ENCODE data around the gene CEP170.

Gene CEP170

DNA sequence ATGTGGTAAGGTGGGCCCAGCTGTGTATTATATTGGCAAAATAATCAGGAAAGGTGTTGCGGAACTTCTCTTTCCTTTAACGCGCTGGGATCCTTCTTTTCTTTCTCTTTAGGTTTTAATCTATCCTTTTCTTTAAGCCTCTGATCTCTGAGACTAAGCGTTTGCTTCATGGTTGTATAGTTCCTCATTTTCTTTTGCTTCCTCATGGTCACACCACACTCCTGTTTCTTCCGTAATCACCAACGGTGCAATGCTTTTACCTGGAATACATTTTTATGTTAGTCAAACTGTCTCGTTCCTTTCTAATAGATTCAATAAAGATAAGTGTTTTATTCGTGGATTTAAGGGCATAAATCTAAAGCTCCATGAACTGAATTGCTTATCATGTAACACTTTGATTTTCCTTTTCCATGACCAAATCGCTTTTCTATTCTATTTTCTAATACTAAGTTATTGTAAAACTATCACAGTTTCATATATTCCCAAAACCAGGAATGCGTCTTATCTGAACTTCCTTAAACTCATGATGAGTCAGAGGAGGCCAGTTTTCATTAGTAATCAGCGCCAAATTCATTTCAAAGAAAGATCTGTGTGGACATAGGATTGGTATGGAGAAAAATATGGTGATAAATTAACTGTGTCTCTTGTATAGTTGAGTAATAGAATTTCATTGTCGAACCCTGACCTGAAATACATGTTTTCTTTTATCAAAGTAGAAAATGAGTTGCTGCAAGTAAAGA lies 13.0 kb upstream of the CEP170 start:
- no peak for DNase-seq (ENCODE audit: low spot score)

DNA sequence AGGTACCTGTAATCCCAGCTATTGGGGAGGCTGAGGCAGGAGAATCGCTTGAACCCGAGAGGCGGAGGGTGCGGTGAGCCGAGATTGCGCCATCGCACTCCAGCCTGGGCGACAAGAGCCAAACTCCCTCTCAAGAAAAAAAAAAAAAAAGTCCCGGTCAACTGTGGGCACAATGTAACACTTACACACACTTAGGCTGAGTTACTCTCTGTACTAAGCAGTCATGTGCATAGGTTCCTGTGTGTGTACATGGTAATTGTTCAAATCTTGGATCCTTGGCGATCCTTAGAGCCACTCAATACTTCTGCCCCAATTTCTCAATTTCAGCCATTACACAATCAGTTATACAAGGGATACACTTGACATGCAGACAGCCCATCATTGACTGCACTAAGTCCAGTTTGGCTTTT lies 12.4 kb upstream of the CEP170 start:
- DNase-seq (ENCODE audit: low spot score), result no peak

DNA sequence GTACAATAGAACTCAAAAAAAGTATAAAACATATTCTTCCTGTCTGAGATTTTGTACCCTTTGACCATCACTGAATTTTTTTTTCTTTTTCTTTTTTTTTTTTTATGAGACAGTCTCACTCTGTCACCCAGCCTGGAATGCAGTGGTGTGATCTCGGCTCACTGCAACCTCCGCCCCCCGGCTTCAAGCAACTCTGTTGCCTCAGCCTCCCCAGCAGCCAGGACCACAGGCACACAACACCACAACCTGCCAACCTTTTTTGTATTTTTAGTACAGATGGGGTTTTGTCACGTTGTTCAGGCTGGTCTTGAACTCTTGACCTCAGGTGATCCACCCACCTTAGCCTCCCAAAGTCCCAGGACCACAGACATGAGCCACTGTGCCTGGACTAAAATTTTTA lies 11.2 kb upstream of the CEP170 start:
- DNase-seq (ENCODE audit: low spot score), result no peak

DNA sequence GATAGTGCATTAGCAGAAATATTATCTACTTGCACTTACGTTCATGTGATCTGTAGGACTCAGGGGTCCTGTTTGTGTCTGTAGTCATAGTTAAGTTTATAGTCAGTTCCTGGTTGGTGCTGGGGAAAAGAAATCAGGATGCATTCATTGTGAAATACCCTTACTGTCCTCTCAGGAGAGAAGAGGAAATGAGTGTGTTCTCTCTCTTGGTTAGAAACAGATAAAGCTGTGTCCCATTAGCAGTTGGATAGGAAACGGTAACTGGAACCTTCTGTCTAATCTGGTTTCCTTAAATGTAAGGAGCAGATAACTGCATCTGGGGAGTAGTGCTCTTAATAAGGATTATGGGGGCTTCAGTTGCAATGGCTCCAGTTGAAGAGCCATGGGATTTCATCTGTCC lies 9.6 kb upstream of the CEP170 start:
- no peak for DNase-seq (ENCODE audit: low spot score)

DNA sequence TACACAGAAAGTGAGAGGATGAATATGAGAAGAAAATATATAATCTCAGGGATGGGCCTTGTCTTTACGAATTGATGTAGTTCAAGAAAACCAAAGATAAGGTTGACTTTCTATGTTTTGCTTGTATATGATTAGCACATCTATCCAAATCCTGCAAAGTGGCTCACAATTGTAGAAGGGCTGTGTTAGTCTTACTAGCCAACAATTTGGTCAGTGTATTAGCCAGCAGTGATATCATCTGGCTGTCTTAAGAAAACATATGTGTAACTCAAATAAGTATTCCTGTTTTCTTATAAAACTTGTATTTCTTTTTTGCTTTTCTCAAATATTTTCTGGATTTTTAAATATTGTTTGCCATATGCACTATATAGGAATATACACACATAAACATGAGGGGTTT lies 6.3 kb upstream of the CEP170 start:
- DNase-seq (ENCODE audit: low spot score), result no peak

DNA sequence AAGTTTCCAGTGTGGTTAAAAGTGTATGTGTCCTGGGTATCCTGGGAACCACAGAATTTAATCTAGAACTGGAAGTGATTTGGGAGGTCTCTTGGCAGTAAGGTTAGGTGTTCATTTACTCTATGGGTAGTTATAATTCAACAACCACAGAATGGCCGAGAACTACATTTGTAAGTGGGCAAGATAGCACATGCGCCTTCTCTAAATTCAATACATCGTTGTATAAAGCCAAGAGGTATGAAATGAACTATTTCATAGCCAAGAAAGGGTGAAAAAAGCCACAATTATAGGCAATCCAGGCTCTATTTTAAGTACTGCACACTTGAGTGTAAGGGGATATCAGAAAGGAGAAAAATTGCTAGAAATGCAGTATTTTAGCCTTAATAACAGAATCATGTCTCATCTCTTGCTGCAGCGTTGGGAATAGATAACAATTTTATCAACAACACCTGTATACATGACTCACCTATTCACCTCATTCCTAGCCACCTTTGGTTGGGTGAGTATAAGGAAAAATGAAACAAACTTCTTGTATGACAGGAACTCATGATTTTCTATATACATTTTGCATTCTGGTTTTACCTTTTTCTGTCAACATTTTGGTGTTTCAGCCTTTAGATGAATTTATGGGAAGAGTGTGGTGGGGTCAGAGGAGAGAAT lies 5.3 kb upstream of the CEP170 start:
- DNase-seq (ENCODE audit: low spot score), result no peak

DNA sequence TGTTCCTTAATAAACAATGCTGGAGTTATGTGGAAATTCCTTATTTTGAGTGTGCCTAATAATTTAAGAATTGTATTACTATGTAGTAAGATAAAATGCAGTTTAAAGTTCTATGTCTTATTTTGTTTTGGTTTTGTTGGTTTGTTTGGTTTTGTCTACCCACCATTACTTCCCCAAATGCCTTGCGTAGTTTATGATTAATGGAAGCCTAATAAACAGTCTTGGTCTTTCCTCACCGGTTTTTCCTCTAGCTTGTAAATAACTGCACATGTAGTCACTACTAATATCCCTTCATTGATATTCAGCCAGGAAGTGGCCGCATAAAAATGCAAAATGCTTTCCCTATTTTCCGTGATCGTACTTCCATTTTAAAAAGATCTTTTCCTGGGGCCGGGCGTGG lies 3.6 kb upstream of the CEP170 start:
- DNase-seq (ENCODE audit: low spot score), result no peak

DNA sequence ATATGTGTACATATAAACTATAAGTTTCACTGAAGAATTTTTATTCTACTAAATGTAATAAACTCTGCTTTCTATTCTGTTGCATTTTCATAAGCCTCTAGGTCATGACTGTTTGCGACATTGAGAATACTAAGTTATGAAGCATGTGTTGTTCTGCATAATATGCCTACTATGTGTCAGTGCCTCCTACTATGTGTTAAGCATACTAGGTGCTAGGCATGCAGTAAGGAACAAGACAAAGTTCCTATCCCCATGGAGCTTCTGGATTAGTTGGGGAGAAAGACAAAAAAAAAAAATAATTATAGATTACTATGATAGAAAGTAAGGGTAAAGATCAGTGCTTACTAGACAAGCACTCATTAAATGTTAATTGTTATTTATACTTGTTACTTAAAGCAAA lies 2.1 kb upstream of the CEP170 start:
- DNase-seq (ENCODE audit: low spot score), result no peak

DNA sequence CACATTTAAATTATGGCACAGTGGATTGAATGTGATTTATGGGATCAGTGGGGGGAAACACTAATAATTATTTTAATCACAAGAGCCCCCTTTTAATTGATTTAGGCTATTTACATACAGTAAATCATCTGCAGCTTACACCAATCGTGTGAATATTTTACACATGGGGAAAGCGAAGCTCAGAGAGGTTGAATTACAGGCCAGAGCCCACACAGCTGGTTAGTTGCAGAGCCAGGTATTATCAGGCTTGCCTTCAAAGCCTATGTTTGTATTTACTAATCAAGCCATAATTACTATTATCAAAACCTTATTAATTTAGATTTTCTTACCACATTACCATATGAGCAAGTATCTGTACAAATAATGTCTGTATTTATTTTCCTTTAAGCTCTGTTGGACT lies 1.5 kb upstream of the CEP170 start:
- DNase-seq (ENCODE audit: low spot score), result no peak

DNA sequence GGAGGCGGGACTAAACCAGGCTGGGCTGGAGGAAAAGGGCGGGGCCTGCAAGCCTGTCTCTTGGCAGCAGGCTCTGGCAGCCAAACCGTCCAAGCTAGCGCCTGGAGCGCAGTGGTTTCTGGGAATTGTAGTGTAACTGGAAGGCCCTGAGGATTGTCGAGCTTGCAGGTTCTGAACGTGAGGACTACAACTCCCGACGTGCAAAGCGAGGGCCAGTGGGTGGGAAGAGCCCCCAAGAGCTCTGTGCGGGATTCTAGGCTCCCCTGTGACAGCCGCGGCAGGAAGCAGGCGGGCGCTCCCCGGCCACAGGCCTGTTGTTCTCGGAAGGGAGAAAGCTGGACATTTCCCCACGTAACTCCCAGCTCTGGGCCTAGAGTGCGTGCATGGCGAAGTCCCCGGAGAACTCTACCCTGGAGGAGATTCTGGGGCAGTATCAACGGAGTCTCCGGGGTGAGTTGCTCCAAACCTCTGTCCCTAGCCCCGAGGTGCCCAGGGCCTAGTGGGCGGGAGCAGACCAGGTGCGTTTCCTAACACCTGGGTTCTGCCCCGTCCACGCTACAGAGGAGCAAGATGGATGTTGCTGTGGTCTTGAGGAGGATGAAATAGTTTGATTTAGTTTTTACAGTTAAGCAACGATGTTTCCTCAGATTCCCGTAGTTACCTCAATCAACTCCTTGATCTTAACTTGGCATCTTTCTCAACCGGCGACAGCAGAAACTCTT lies 871 bp upstream of the CEP170 start, which contains the start of gene SDCCAG8:
Gene SDCCAG8 (plus strand): TSS at position 251 of the 722 bp plus-strand sequence. CDS start 133 bp downstream, at position 384.
- DNase-seq (ENCODE audit: low spot score), result peak; percentile 9

DNA sequence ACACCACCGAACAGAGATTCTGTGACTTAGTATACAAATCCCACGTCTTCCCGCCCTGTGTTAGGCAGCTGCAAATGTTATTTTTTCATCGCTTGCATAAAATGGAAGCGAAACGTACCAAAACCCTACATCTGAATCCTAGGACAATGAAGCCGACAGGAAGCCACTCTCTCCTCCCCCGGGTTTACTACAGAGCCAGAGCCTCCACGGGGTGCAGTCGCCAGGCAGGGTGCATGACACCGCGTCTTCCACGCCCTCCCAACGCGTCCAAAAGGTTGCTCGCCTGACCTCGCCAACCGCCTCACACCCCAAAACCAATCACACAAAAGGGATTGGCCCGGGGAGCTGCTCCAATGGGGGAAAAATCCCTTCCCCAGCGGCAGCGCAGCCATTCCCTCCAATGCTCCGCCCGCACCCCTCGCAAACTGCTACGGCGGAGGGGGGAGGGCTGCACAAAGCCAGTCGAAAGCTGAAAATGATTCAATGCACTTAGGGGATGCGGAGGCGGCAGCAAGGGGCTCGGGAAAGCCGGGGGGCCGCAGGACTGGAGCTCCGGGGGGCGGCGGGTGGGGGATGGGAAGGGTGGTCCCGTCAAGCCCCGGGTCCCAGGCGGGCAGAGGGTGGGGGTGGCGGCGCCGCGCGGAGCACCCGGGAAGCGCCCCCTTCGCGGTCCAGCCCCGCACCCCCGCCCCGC lies 701 bp downstream of the CEP170 start:
- no peak for DNase-seq (ENCODE audit: low spot score)

DNA sequence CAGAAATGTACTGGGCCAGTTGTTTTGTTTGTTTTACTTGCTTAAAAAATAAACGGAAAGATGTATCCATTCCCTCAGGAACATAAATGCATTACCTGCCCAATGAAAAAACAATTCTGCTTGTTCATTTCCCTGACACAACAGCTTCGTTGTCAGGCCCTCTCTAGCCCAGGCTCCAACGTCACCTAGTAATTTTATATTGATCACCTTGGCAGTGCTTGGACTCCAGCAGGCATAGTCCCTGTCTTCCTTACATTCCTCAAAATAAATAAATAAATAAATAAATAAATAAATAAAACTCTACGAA lies 1.2 kb downstream of the CEP170 start:
- no peak for DNase-seq (ENCODE audit: low spot score)

DNA sequence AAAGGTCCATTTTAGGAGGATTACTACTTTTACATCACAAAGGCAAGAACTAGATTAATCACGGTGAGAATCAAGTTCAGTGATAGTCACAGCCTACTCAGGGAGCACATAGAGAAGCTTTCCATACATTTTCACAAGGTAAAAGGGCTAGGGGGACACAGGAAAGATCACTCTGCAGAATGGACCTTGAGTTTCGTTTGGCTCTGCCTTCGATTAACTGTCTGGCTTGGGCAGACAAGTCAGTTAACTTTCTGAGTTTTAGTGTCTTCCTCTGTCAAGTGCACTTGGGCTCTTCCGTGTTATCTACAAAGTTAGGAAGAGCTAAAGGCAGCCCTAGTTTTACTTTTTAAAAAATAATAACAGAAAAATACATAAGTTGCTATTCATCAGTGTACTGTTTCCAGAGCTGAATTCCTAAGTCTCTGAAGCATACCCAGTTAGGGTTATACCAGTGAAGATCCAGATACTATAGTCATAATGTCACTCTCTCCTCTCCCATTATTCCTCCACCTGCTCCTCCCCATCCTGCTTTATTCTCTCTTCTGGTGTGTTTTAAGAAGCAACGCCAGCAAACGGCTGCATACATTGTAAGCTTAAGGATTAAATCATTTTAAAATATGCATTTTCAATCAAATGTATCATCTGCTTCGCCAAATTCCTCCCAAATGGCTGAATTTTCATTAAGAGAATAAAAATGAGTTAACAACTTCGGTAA lies 1.7 kb downstream of the CEP170 start:
- no peak for DNase-seq (ENCODE audit: low spot score)

DNA sequence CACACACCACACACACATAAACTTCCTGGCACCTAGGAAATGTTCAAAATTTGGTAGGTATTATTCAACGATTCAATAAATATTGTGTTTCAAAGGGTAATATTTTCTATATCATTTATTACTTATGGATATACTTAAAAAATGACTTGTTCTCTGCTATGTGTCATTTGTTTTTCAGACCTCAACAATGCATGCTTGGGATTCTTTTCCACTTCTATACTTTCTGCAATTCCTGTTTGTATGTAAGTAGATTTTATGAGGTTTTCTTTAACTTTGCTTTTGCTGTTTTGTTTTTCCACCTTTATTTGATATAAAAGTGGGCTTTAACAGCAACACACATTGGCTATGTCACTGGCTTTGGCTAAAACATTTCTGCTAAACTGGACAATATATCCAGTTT lies 3.5 kb downstream of the CEP170 start:
- DNase-seq (ENCODE audit: low spot score), result no peak

DNA sequence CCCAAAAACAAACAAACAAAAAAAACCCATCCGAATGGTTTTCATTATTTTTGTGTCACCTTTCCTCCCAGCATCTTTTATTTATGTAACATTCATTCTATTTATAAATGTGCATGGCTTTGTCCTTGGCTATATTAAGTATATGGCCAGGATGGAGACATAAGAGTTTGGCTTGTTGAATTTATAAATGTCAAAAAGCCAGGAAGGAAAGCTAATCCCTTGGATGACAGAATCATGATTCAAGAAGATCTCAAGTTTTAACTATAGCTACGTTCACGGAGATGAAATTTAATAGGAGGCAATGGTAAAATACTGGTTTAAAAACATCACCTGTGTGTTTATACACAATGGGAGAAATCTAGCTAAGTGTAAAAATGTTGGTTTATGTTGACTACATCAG lies 5.0 kb downstream of the CEP170 start:
- DNase-seq (ENCODE audit: low spot score), result no peak

DNA sequence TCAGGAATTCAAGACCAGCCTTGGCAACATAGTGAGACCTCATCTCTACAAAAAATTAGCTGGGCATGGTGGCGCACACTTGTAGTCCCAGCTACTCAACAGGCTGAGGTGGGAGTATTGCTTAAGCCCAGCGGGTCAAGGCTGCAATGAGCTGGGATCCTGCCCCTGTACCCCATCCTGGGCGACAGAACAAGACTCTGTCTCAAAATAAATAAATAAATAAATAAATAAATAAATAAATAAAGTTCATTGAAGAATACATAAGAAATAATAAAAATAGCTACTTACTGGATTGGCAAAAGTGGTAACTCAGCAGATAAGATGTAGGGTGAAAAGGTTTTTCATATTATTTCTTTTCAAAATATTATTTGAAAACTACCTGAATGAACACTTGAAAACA lies 5.9 kb downstream of the CEP170 start:
- no peak for DNase-seq (ENCODE audit: low spot score)

DNA sequence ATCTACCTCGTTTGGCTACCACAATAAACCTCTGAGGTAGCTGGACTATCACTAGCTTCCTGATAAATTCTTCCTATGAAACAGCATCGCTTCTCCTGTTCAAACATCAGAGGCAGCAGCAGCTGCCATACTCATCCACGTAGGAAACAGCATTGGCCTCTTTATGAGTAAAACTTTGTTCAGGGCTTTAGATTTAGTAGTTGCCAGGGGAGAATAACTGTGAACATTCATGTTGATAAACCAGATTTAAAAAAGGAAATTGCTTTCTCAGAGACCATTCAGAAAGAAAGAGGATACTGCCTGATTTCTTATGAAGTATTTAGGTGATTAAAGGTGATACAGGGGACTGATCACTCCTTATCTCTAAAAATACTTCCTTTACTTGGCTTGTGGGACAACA lies 7.2 kb downstream of the CEP170 start:
- DNase-seq (ENCODE audit: low spot score), result no peak

DNA sequence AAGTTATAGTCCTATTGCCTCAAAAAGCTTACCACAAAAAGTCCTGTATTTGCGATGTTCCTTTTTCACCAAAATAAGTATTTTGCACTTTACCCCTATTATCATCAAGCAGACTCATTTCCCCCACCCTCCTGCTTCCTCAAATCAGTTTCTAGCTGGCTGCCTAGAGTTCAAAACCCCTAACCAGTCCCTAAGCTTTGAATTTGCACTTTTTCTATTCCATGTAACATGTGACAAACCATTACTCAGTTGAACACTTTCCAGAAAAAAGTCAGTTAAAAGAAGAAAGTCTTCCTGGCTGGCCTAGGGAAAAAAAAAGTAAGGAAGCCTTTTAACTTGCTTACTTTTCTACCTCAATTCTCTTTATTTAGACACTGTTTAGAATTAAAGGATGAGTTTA lies 8.2 kb downstream of the CEP170 start:
- DNase-seq (ENCODE audit: low spot score), result no peak

DNA sequence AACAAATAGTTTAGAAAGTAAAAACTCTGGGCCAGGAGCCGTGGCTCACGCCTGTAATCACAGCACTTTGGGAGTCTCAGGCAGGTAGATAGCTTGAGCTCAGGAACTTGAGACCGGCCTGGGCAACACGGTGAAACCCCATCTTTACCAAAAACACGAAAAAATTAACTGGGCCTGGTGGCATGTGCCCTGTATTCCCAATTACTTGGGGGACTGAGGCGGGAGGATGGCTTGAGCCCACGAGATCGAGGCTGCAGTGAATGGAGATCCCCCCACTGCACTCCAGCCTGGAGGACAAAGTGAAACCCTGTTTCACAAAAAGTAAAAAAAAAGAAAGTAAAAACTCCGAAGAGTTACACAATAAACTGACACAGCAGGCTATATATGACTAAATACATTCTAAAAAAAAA lies 10.6 kb downstream of the CEP170 start:
- no peak for DNase-seq (ENCODE audit: low spot score)

DNA sequence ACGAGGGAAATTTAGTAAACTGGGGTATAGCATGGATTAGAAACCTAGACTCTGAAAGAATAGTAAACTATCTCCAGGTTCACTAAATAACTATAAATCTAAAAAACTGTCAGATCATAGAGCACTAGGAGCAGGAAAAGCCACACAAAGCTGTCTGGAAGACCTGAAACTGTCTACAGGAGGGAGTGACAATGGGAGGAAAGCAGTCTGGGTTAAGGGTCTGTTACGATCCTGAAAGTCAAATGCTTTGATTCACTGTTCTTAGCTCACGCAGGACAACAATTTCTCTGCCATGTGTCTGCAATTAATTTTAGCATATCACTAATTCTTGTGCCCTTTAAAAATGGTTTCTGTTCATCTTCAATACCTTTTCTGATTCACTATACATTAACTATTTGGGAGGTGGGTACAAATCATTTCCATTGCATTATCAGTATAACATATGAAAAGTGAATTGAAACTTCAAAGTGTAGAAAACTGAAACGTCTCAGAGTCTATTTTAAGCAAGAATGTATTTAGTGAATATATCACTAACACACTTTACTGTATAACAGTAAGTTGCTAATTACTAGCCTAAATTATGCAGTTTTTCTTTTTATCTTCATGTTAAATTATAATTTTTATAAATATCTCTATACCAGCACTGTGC lies 18.4 kb downstream of the CEP170 start:
- DNase-seq (ENCODE audit: low spot score), result no peak

DNA sequence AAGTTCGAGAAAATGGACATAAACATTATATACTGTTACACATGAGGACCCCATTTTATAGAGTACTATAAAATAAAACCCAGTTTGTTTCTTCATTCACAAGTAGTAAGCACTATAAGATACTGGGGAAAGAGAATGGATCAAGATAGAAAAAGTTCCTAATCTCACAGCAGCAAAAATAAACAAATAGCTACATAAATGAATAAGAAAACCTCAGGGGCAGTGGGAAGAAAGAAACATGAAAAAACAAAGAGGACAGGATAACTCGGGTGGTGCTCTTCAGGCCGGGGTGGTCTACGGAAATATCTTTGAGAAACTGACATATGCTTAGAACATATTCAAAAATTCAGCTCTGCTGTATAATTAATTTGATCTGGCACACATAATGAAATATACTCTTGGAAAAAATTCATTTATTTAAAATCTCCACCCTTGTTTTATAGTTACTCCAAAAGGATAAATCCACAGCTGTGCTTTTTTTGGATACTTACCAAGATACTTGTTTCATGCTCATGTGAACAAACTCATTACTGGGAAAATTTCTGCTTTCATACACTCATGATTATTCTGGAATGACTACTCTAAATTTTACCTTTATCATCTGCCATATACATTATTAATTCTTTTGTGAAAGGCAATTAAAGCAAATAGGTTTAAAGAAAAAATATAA lies 20.0 kb downstream of the CEP170 start:
- no peak for DNase-seq (ENCODE audit: low spot score)
